Measurements from ENCODE around the gene BACH2. TPM values are rescaled to one million over a fixed set of nuclear protein-coding genes. Genes with fewer than 3 reads are reported as not detected.
"Not testable (repeated sequence)": the region's sequence is repeated elsewhere in the genome, so short reads cannot be mapped to it uniquely, and the experiment has no call there.

BACH2 gene
- total RNA-seq, 1 donor: under 0.01 TPM

DNA sequence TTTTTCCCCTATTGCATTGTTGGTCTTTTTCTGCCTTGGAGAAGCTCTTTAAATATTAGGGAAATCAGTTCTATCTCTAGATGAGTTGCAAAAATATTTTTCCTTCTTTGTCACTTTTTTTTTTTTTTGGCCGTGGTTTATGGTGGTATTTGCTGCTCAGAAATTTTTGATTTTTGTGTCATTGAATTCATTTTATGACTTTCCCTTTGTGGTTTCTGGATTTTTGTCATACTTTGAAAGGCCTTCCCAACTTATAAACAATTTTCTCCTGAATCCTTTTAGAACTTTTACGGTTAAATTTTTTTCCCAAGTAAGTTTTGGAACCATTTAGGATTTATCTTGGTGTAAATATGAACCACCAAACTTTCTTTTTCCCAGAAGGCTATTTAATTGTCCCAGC is 256.7 kb downstream of the BACH2 start:
- TF ChIP-seq, protein P1, sequence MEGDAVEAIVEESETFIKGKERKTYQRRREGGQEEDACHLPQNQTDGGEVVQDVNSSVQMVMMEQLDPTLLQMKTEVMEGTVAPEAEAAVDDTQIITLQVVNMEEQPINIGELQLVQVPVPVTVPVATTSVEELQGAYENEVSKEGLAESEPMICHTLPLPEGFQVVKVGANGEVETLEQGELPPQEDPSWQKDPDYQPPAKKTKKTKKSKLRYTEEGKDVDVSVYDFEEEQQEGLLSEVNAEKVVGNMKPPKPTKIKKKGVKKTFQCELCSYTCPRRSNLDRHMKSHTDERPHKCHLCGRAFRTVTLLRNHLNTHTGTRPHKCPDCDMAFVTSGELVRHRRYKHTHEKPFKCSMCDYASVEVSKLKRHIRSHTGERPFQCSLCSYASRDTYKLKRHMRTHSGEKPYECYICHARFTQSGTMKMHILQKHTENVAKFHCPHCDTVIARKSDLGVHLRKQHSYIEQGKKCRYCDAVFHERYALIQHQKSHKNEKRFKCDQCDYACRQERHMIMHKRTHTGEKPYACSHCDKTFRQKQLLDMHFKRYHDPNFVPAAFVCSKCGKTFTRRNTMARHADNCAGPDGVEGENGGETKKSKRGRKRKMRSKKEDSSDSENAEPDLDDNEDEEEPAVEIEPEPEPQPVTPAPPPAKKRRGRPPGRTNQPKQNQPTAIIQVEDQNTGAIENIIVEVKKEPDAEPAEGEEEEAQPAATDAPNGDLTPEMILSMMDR (IDR thresholded peaks at IDR 0.05; ENCODE audit: insufficient read depth, low read depth, low read length): no peak
- no peak overlapping the region for H3K4me3 ChIP-seq (ENCODE audit: low read depth, low read length)
- peak; percentile 54 for DNase-seq (ENCODE audit: low read depth)

DNA sequence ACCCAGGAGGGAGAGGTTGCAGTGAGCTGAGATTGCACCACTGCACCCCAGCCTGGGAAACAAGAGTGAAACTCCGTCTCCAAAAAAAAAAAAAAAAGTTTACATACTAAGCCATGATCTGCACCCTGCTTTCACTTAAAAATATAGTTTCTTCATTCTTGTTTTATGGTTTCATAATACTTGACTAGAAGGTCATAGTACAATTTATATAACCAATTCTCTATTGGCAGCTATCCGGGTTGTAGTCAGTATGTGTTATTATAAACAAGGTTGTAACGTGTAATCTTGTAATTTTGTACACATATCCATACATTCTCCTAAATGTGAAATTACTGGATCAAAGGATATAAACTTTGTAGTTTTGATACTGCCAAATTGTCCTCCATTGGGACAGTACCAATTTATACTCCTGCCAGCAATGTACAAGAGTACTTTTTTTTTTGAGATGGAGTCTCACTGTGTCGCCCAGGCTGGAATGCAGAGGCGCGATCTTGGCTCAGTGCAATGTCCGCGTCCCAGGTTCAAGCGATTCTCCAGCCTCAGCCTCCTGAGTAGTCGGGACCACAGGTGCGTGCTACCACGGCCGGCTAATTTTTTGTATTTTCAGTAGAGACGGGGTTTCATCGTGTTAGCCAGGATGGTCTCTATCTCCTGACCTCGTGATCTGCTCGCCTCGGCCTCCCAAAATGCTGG is 257.5 kb downstream of the BACH2 start:
- TF ChIP-seq, protein P1 (IDR thresholded peaks at IDR 0.05; ENCODE audit: insufficient read depth, low read depth, low read length): no peak
- DNase-seq (ENCODE audit: low read depth): peak; percentile 50
- H3K4me3 ChIP-seq (ENCODE audit: low read depth, low read length): no peak overlapping the region

- H3K4me3 ChIP-seq (ENCODE audit: low read depth, low read length): no peak overlapping the region
- TF ChIP-seq, protein P1 (IDR thresholded peaks at IDR 0.05; ENCODE audit: insufficient read depth, low read depth, low read length): no peak
- DNase-seq (ENCODE audit: low read depth): no peak
These were observed 259.7 kb downstream of the BACH2 start for GRCh38 chr6:90036963-90037362.

GRCh38 chr6:90035047-90035723 is 261.5 kb downstream of the BACH2 start:
- TF ChIP-seq, protein P1 (IDR thresholded peaks at IDR 0.05; ENCODE audit: insufficient read depth, low read depth, low read length): no peak
- H3K4me3 ChIP-seq (ENCODE audit: low read depth, low read length): no peak overlapping the region
- no peak for DNase-seq (ENCODE audit: low read depth)

- TF ChIP-seq, protein P1 (IDR thresholded peaks at IDR 0.05; ENCODE audit: insufficient read depth, low read depth, low read length): no peak
- no peak overlapping the region for H3K4me3 ChIP-seq (ENCODE audit: low read depth, low read length)
- no peak for DNase-seq (ENCODE audit: low read depth)
These were observed 262.8 kb downstream of the BACH2 start for GRCh38 chr6:90033746-90034271.

DNA sequence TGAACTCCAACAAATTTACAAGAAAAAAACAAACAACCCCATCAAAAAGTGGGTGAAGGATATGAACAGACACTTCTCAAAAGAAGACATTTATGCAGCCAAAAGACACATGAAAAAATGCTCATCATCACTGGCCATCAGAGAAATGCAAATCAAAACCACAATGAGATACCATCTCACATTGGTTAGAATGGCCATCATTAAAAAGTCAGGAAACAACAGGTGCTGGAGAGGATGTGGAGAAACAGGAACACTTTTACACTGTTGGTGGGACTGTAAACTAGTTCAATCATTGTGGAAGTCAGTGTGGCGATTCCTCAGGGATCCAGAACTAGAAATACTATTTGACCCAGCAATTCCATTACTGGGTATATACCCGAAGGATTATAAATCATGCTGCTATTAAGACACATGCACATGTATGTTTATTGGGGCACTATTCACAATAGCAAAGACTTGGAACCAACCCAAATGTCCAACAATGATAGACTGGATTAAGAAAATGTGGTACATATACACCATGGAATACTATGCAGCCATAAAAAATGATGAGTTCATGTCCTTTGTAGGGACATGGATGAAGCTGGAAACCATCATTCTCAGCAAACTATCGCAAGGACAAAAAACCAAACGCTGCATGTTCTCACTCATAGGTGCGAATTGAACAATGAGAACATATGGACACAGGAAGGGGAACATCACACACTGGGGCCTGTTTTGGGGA is 264.0 kb downstream of the BACH2 start:
- not testable (repeated sequence) for H3K4me3 ChIP-seq (ENCODE audit: low read depth, low read length); DNase-seq (ENCODE audit: low read depth)

Measured in fibroblast of villous mesenchyme (primary cell).